ENCODE measurements around the gene SHC4.

The SHC4 gene

GRCh38 chr15:48963524-48964113, at the start of gene SHC4:
TSS of gene SHC4 (minus strand) at chr15:48963919. CDS start at chr15:48963015, 904 bp downstream.
- no peaks in the 10 kb centered on the region for H3K9me3 ChIP-seq (ENCODE audit: control insufficient read depth, low read length)
- H3K4me3 ChIP-seq (ENCODE audit: low read length) = peak within 1 kb of the TSS; percentile 90
- H3K4me1 ChIP-seq (ENCODE audit: control insufficient read depth, insufficient read depth, low read length) = peaks cover 19% of the 10 kb centered on the region
- no peaks in the 10 kb centered on the region for H3K36me3 ChIP-seq (ENCODE audit: control insufficient read depth, insufficient read depth, low read length, severe bottlenecking)
- H3K27me3 ChIP-seq (replicated peaks; ENCODE audit: control insufficient read depth, insufficient read depth, low read length) = no peaks in the 10 kb centered on the region
- H3K9ac ChIP-seq (ENCODE audit: low read length) = peak within 1 kb of the TSS; percentile 66
- DNase-seq (ENCODE audit: low read depth) = peak; percentile 87

GRCh38 chr15:48999314-48999713, 35.6 kb upstream of the SHC4 start:
- Histone ChIP-seq H3K36me3 (ENCODE audit: control insufficient read depth, insufficient read depth, low read length, severe bottlenecking) (peaks cover 68% of the 10 kb centered on the region), H3K9ac (ENCODE audit: low read length) (no peak overlapping the region), H3K27me3 (replicated peaks; ENCODE audit: control insufficient read depth, insufficient read depth, low read length) (no peaks in the 10 kb centered on the region), H3K4me3 (ENCODE audit: low read length) (no peak overlapping the region), H3K9me3 (ENCODE audit: control insufficient read depth, low read length) (no peaks in the 10 kb centered on the region), H3K4me1 (ENCODE audit: control insufficient read depth, insufficient read depth, low read length) (no peaks in the 10 kb centered on the region)
- DNase-seq (ENCODE audit: low read depth) = no peak

GRCh38 chr15:48996276-48996675, 32.6 kb upstream of the SHC4 start:
- DNase-seq (ENCODE audit: low read depth) = peak; percentile 61
- H3K9ac ChIP-seq (ENCODE audit: low read length) = no peak overlapping the region
- H3K27me3 ChIP-seq (replicated peaks; ENCODE audit: control insufficient read depth, insufficient read depth, low read length) = no peaks in the 10 kb centered on the region
- no peaks in the 10 kb centered on the region for H3K9me3 ChIP-seq (ENCODE audit: control insufficient read depth, low read length)
- H3K36me3 ChIP-seq (ENCODE audit: control insufficient read depth, insufficient read depth, low read length, severe bottlenecking) = peaks cover 93% of the 10 kb centered on the region
- no peaks in the 10 kb centered on the region for H3K4me1 ChIP-seq (ENCODE audit: control insufficient read depth, insufficient read depth, low read length)
- no peak overlapping the region for H3K4me3 ChIP-seq (ENCODE audit: low read length)

GRCh38 chr15:48993380-48993779, 29.7 kb upstream of the SHC4 start:
- H3K4me3 ChIP-seq (ENCODE audit: low read length) = no peak overlapping the region
- H3K27me3 ChIP-seq (replicated peaks; ENCODE audit: control insufficient read depth, insufficient read depth, low read length) = no peaks in the 10 kb centered on the region
- H3K9ac ChIP-seq (ENCODE audit: low read length) = no peak overlapping the region
- peak; percentile 63 for DNase-seq (ENCODE audit: low read depth)
- peaks cover 11% of the 10 kb centered on the region for H3K4me1 ChIP-seq (ENCODE audit: control insufficient read depth, insufficient read depth, low read length)
- peaks cover 79% of the 10 kb centered on the region for H3K36me3 ChIP-seq (ENCODE audit: control insufficient read depth, insufficient read depth, low read length, severe bottlenecking)
- no peaks in the 10 kb centered on the region for H3K9me3 ChIP-seq (ENCODE audit: control insufficient read depth, low read length)

DNA sequence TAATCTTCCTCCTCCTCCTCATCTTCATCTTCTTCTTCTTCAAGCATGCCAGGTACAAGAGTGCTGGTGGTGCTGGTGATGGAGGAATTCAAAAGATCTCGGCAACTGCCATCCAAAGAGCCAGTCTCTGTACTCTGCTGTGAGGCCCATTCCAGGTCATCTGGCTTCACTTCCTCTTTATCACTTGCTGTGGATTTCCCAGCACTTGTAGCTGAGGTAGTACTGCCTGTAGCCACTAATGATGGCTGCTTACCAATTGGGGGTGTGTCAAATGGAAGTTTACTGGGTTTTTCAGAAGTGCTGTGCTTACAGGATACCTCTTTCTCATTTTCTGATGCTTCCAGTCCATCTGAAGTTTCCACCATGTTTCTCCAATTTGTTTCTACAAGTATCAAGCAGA, 28.8 kb upstream of the SHC4 start:
- H3K4me3 ChIP-seq (ENCODE audit: low read length) = no peak overlapping the region
- H3K9me3 ChIP-seq (ENCODE audit: control insufficient read depth, low read length) = no peaks in the 10 kb centered on the region
- no peak for DNase-seq (ENCODE audit: low read depth)
- peaks cover 76% of the 10 kb centered on the region for H3K36me3 ChIP-seq (ENCODE audit: control insufficient read depth, insufficient read depth, low read length, severe bottlenecking)
- H3K9ac ChIP-seq (ENCODE audit: low read length) = no peak overlapping the region
- H3K4me1 ChIP-seq (ENCODE audit: control insufficient read depth, insufficient read depth, low read length) = peaks cover 11% of the 10 kb centered on the region
- H3K27me3 ChIP-seq (replicated peaks; ENCODE audit: control insufficient read depth, insufficient read depth, low read length) = no peaks in the 10 kb centered on the region

GRCh38 chr15:48992096-48992495, 28.4 kb upstream of the SHC4 start:
- no peak for DNase-seq (ENCODE audit: low read depth)
- no peaks in the 10 kb centered on the region for H3K27me3 ChIP-seq (replicated peaks; ENCODE audit: control insufficient read depth, insufficient read depth, low read length)
- no peak overlapping the region for H3K4me3 ChIP-seq (ENCODE audit: low read length)
- no peak overlapping the region for H3K9ac ChIP-seq (ENCODE audit: low read length)
- peaks cover 11% of the 10 kb centered on the region for H3K4me1 ChIP-seq (ENCODE audit: control insufficient read depth, insufficient read depth, low read length)
- peaks cover 72% of the 10 kb centered on the region for H3K36me3 ChIP-seq (ENCODE audit: control insufficient read depth, insufficient read depth, low read length, severe bottlenecking)
- no peaks in the 10 kb centered on the region for H3K9me3 ChIP-seq (ENCODE audit: control insufficient read depth, low read length)

- H3K4me3 ChIP-seq (ENCODE audit: low read length) = no peak overlapping the region
- no peaks in the 10 kb centered on the region for H3K27me3 ChIP-seq (replicated peaks; ENCODE audit: control insufficient read depth, insufficient read depth, low read length)
- peaks cover 31% of the 10 kb centered on the region for H3K4me1 ChIP-seq (ENCODE audit: control insufficient read depth, insufficient read depth, low read length)
- DNase-seq (ENCODE audit: low read depth) = no peak
- peaks cover 42% of the 10 kb centered on the region for H3K36me3 ChIP-seq (ENCODE audit: control insufficient read depth, insufficient read depth, low read length, severe bottlenecking)
- H3K9me3 ChIP-seq (ENCODE audit: control insufficient read depth, low read length) = no peaks in the 10 kb centered on the region
- H3K9ac ChIP-seq (ENCODE audit: low read length) = no peak overlapping the region
Observed at GRCh38 chr15:48989170-48989569, 25.5 kb upstream of the SHC4 start.

GRCh38 chr15:48987142-48987541, 23.4 kb upstream of the SHC4 start:
- H3K4me1 ChIP-seq (ENCODE audit: control insufficient read depth, insufficient read depth, low read length) = peaks cover 38% of the 10 kb centered on the region
- H3K9me3 ChIP-seq (ENCODE audit: control insufficient read depth, low read length) = no peaks in the 10 kb centered on the region
- no peak for DNase-seq (ENCODE audit: low read depth)

DNA sequence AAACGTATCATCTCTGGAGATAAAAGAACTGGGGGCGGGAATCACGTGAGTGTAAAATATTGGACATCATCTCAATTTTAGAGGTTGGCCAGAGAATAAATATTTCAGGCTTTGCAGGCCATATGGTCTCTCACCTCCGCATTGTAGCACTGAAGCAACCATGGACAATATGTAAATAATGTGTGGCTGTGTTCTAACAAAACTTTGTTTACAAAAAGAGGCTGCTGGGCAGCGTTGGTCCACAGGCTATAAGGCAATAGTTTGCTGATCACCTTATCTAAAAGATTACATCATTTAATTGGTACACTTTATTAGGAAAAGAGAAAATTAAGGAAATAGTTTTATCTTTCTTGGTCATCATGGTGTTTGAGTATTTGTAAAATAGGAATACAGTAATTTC, 22.5 kb upstream of the SHC4 start:
- Histone ChIP-seq H3K36me3 (ENCODE audit: control insufficient read depth, insufficient read depth, low read length, severe bottlenecking) (peaks cover 19% of the 10 kb centered on the region), H3K27me3 (replicated peaks; ENCODE audit: control insufficient read depth, insufficient read depth, low read length) (no peaks in the 10 kb centered on the region), H3K9me3 (ENCODE audit: control insufficient read depth, low read length) (no peaks in the 10 kb centered on the region), H3K4me3 (ENCODE audit: low read length) (no peak overlapping the region), H3K9ac (ENCODE audit: low read length) (no peak overlapping the region), H3K4me1 (ENCODE audit: control insufficient read depth, insufficient read depth, low read length) (peaks cover 45% of the 10 kb centered on the region)
- no peak for DNase-seq (ENCODE audit: low read depth)

More at GRCh38 chr15:48987142-48987541, 23.4 kb upstream of the SHC4 start:
- no peak overlapping the region for H3K4me3 ChIP-seq (ENCODE audit: low read length)
- H3K9ac ChIP-seq (ENCODE audit: low read length) = no peak overlapping the region
- no peaks in the 10 kb centered on the region for H3K27me3 ChIP-seq (replicated peaks; ENCODE audit: control insufficient read depth, insufficient read depth, low read length)
- peaks cover 28% of the 10 kb centered on the region for H3K36me3 ChIP-seq (ENCODE audit: control insufficient read depth, insufficient read depth, low read length, severe bottlenecking)

- Histone ChIP-seq H3K9me3 (ENCODE audit: control insufficient read depth, low read length) (no peaks in the 10 kb centered on the region), H3K4me1 (ENCODE audit: control insufficient read depth, insufficient read depth, low read length) (peaks cover 45% of the 10 kb centered on the region), H3K9ac (ENCODE audit: low read length) (no peak overlapping the region), H3K4me3 (ENCODE audit: low read length) (no peak overlapping the region), H3K36me3 (ENCODE audit: control insufficient read depth, insufficient read depth, low read length, severe bottlenecking) (peaks cover 14% of the 10 kb centered on the region), H3K27me3 (replicated peaks; ENCODE audit: control insufficient read depth, insufficient read depth, low read length) (no peaks in the 10 kb centered on the region)
- DNase-seq (ENCODE audit: low read depth) = no peak
Observed at GRCh38 chr15:48985516-48985915, 21.8 kb upstream of the SHC4 start.

GRCh38 chr15:48984811-48985352, 21.2 kb upstream of the SHC4 start:
- H3K36me3 ChIP-seq (ENCODE audit: control insufficient read depth, insufficient read depth, low read length, severe bottlenecking) = peaks cover 8% of the 10 kb centered on the region
- no peaks in the 10 kb centered on the region for H3K27me3 ChIP-seq (replicated peaks; ENCODE audit: control insufficient read depth, insufficient read depth, low read length)
- peak overlapping the region; percentile 28 for H3K4me3 ChIP-seq (ENCODE audit: low read length)
- no peak overlapping the region for H3K9ac ChIP-seq (ENCODE audit: low read length)
- H3K4me1 ChIP-seq (ENCODE audit: control insufficient read depth, insufficient read depth, low read length) = peaks cover 39% of the 10 kb centered on the region
- peak; percentile 45 for DNase-seq (ENCODE audit: low read depth)
- H3K9me3 ChIP-seq (ENCODE audit: control insufficient read depth, low read length) = no peaks in the 10 kb centered on the region

Data from adipocyte (in vitro differentiated cells).